Parathyroid adenoma (tissue), 2 donors: ENCODE data around the gene UBE2QL1.

Source experiments
- H2AFZ ChIP-seq: fragments of 300-600 bp; sonication (generic); one replicate; pipeline ENCODE4 v1.7.0; 2017; ENCODE audit warnings: antibody characterized with exemption, mild to moderate bottlenecking
- H3K27ac ChIP-seq: fragments of 300-600 bp; sonication (generic); one replicate; pipeline ENCODE4 v1.7.0; 2017
- H3K27me3 ChIP-seq: fragments of 300-600 bp; sonication (generic); one replicate; pipeline ENCODE4 v1.7.0; 2017; ENCODE audit warnings: low read length; ENCODE audit not compliant: control insufficient read depth, insufficient read depth
- H3K36me3 ChIP-seq: fragments of 300-600 bp; sonication (generic); one replicate; pipeline ENCODE4 v1.7.0; 2017; ENCODE audit warnings: low read length; ENCODE audit not compliant: control insufficient read depth, insufficient read depth
- H3K4me1 ChIP-seq: fragments of 300-600 bp; sonication (generic); one replicate; pipeline ENCODE4 v1.7.0; 2017; ENCODE audit warnings: control low read depth
- H3K4me2 ChIP-seq: fragments of 300-600 bp; sonication (generic); one replicate; pipeline ENCODE4 v1.7.0; 2017; ENCODE audit warnings: low read length
- H3K4me3 ChIP-seq: fragments of 300-600 bp; sonication (generic); one replicate; pipeline ENCODE4 v1.7.0; 2017; ENCODE audit warnings: low read depth, low read length
- H3K79me2 ChIP-seq: fragments of 300-600 bp; sonication (generic); one replicate; pipeline ENCODE4 v1.7.0; 2017; ENCODE audit warnings: control low read depth
- H3K9ac ChIP-seq: fragments of 300-600 bp; sonication (generic); one replicate; pipeline ENCODE4 v1.7.0; 2017; ENCODE audit warnings: mild to moderate bottlenecking
- H3K9me3 ChIP-seq: fragments of 300-600 bp; sonication (generic); one replicate; pipeline ENCODE4 v1.7.0; 2017; ENCODE audit warnings: low read length; ENCODE audit not compliant: control insufficient read depth
- TF ChIP-seq, protein P1 (sequence below): fragments of 300-600 bp; sonication (generic); IDR thresholded peaks from one replicate; pipeline ENCODE4 v1.7.0; 2017; ENCODE audit warnings: antibody characterized with exemption, mild to moderate bottlenecking
- donor health status: primary hyperparathyroidism.

UBE2QL1 gene

DNA sequence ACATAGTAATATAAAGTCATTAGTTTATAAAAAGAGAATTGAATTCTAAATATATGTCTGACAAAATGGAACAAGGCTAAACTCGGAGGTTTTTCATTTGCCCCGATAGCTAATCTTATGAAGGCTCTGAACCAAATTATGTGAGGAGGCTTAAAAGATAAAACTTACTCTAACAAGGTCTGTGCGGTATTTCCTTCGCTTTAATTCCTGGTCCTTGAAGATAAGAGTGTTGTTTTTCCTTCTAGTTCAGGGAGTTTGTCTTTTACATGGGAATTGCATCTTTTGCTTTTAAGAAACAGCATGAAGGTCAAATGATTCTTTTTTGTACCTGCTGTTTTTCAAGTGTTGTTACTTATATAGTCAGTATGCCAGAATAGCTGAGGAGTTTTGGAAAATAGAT lies 68.2 kb downstream of the UBE2QL1 start:
- Histone ChIP-seq H3K4me2 (no peak overlapping the region), H3K79me2 (no peaks in the 10 kb centered on the region), H3K4me3 (no peak overlapping the region), H3K9ac (no peak overlapping the region), H3K4me1 (no peaks in the 10 kb centered on the region), H3K27ac (no peak overlapping the region), H3K36me3 (no peaks in the 10 kb centered on the region), H2AFZ (no peak overlapping the region), H3K27me3 (no peaks in the 10 kb centered on the region), H3K9me3 (no peaks in the 10 kb centered on the region)
- TF ChIP-seq, protein P1, sequence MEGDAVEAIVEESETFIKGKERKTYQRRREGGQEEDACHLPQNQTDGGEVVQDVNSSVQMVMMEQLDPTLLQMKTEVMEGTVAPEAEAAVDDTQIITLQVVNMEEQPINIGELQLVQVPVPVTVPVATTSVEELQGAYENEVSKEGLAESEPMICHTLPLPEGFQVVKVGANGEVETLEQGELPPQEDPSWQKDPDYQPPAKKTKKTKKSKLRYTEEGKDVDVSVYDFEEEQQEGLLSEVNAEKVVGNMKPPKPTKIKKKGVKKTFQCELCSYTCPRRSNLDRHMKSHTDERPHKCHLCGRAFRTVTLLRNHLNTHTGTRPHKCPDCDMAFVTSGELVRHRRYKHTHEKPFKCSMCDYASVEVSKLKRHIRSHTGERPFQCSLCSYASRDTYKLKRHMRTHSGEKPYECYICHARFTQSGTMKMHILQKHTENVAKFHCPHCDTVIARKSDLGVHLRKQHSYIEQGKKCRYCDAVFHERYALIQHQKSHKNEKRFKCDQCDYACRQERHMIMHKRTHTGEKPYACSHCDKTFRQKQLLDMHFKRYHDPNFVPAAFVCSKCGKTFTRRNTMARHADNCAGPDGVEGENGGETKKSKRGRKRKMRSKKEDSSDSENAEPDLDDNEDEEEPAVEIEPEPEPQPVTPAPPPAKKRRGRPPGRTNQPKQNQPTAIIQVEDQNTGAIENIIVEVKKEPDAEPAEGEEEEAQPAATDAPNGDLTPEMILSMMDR = no peak

DNA sequence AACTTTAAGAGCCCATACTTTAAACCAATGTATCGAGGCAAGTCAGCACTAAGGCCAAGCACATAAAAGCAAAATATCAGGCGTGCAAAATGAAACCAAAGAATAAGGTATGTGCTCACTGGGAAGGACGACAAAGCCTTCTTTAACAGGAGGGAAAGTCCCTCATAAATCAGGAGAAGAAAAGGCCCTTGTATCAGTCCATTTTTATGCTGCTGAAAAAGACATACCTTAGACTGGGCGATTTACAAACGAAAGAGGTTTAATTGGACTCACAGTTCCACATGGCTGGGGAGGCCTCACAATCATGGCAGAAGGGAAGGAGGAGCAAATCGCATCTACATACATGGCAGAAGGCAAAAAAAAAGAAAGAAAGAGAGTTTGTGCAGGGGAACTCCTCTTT lies 68.9 kb downstream of the UBE2QL1 start:
- Histone ChIP-seq H3K9me3 (no peaks in the 10 kb centered on the region), H3K4me2 (no peak overlapping the region), H3K27ac (no peak overlapping the region), H3K9ac (no peak overlapping the region), H3K79me2 (no peaks in the 10 kb centered on the region), H3K36me3 (no peaks in the 10 kb centered on the region), H3K27me3 (no peaks in the 10 kb centered on the region), H3K4me3 (no peak overlapping the region), H3K4me1 (no peaks in the 10 kb centered on the region), H2AFZ (no peak overlapping the region)
- TF ChIP-seq, protein P1 = no peak

DNA sequence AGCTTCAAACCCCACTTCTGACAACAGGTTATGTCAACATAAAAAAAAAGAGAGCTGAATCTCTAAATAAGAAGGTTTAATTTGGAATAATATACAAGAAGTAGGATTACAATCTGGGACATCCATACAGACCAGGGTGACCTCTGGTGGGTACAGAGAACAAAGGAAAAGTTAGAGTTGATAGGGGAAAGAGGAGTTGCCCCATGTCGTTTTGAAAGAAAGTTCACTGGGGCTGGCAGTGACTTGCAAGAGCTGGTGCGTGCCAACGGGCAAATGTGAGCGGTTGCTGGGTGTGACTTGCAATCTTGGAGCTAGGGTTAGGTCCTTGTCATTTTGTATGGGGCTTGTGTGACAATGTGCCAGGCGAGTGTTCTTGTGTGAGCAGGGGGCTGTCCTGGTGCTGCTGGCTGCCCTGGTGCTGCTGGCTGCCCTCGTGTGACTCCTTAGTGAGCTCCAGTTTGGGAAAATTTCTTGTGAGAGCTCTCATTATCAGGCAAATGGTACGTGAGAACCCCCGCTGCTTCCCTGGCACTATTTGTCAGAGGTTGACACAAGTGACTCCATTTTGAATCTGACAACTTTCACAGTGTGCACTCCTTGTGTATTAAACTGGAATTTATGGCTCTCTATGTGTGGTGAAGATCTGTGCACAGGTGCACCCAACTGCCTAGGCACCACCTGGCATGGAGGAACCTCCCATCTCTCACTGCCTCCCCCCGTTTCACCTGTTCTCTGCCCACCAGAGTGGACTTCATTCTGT lies 69.8 kb downstream of the UBE2QL1 start:
- H2AFZ ChIP-seq = no peak overlapping the region
- no peaks in the 10 kb centered on the region for H3K4me1 ChIP-seq
- no peak overlapping the region for H3K4me2 ChIP-seq
- TF ChIP-seq, protein P1 = no peak
- no peak overlapping the region for H3K4me3 ChIP-seq
- H3K36me3 ChIP-seq = no peaks in the 10 kb centered on the region
- no peaks in the 10 kb centered on the region for H3K27me3 ChIP-seq
- no peak overlapping the region for H3K27ac ChIP-seq
- H3K9me3 ChIP-seq = no peaks in the 10 kb centered on the region
- no peak overlapping the region for H3K9ac ChIP-seq
- H3K79me2 ChIP-seq = no peaks in the 10 kb centered on the region

DNA sequence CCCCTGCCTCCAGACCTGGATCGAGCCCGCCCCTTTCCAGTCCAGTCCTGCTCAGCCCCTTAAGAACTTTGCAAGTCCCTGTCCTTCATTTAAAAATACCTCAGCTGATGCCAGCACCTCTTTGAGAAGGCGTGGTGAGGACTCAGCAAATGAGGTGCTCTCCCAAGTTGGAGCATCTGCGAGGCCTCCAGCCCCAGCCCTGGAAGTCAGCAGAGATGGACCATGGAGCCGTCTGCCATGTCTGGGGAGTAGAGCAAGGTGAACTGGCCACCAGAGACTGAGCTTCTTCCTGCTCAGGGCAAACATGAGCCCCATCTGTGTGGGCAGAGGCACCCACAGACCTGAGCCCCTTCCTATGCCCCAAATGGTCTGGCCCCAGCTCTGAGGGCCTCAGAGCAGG lies 71.5 kb downstream of the UBE2QL1 start:
- Histone ChIP-seq H3K4me2 (no peak overlapping the region), H3K27me3 (no peaks in the 10 kb centered on the region), H3K9ac (no peak overlapping the region), H3K27ac (no peak overlapping the region), H2AFZ (no peak overlapping the region), H3K36me3 (no peaks in the 10 kb centered on the region), H3K4me3 (no peak overlapping the region), H3K4me1 (no peaks in the 10 kb centered on the region), H3K79me2 (no peaks in the 10 kb centered on the region), H3K9me3 (no peaks in the 10 kb centered on the region)
- TF ChIP-seq, protein P1 = no peak

DNA sequence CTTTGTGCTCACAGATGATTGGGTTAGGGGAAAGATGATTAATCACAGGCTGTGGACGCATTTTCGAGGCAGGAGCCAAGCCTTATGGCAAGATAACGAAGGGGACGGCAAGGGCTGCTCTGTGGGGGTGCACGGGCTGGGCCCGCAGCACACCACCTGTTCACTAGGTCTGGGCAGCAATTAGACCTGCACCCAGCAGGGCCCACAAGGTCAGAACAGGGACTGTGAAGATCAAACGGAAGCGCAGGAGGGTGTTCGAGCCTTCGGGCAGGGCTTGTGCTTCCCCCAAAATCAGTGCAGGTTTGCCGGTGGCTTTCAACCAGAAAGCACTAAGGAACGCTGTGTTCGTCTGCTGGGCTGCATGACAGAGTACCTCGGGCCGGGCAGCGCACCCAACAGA lies 73.7 kb downstream of the UBE2QL1 start:
- H3K9ac ChIP-seq = no peak overlapping the region
- no peaks in the 10 kb centered on the region for H3K36me3 ChIP-seq
- TF ChIP-seq, protein P1 = no peak
- H3K27me3 ChIP-seq = no peaks in the 10 kb centered on the region
- H3K4me3 ChIP-seq = no peak overlapping the region
- no peaks in the 10 kb centered on the region for H3K79me2 ChIP-seq
- H3K4me1 ChIP-seq = no peaks in the 10 kb centered on the region
- no peak overlapping the region for H2AFZ ChIP-seq
- H3K27ac ChIP-seq = no peak overlapping the region
- no peaks in the 10 kb centered on the region for H3K9me3 ChIP-seq
- H3K4me2 ChIP-seq = no peak overlapping the region
